Measurements from ENCODE around the gene GRB10. TPM values are rescaled to one million over a fixed set of nuclear protein-coding genes. Genes with fewer than 3 reads are reported as not detected.

Gene GRB10
- total RNA-seq, 1 donor from 2014 or later = 48.6 TPM

DNA sequence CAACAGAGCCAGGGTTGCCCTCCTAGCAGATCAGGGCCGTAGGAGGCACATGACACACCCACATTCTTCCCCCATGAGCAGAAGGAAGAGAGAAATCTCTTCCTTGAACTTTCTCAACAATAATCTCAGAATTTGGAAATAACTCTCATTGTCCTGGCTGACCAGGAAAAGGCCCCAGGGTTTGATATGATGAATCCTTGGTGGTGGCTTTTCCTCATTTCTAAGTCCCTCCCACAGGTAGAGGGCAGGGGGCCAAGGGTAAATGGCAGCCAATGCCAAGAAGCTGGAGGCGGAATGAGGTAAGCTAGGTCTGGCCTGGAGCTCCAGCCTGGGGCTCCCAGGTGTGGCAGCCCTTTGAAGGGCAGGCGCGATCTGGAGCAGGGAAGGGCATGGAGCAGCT, 67.8 kb downstream of the GRB10 start:
- intact Hi-C loops (cut with DNase I) = no loop called here
- H3K27me3 ChIP-seq = no peaks in the 10 kb centered on the region
- H3K4me1 ChIP-seq = peaks cover 10% of the 10 kb centered on the region
- no peak for DNase-seq (ENCODE audit: extremely low spot score in 2 of 2)
- no peak for TF ChIP-seq POLR2AphosphoS5 (IDR thresholded peaks at IDR 0.05; ENCODE audit: insufficient read depth in 1 of 2, low read depth in 1 of 2)
- TF ChIP-seq, protein P1, sequence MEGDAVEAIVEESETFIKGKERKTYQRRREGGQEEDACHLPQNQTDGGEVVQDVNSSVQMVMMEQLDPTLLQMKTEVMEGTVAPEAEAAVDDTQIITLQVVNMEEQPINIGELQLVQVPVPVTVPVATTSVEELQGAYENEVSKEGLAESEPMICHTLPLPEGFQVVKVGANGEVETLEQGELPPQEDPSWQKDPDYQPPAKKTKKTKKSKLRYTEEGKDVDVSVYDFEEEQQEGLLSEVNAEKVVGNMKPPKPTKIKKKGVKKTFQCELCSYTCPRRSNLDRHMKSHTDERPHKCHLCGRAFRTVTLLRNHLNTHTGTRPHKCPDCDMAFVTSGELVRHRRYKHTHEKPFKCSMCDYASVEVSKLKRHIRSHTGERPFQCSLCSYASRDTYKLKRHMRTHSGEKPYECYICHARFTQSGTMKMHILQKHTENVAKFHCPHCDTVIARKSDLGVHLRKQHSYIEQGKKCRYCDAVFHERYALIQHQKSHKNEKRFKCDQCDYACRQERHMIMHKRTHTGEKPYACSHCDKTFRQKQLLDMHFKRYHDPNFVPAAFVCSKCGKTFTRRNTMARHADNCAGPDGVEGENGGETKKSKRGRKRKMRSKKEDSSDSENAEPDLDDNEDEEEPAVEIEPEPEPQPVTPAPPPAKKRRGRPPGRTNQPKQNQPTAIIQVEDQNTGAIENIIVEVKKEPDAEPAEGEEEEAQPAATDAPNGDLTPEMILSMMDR (IDR thresholded peaks at IDR 0.05) = no peak
- no peak for TF ChIP-seq POLR2A (IDR thresholded peaks at IDR 0.05)
- H3K4me3 ChIP-seq = no peak overlapping the region
- H3K27ac ChIP-seq = no peak overlapping the region
- H3K9me3 ChIP-seq = no peaks in the 10 kb centered on the region
- no peaks in the 10 kb centered on the region for H3K36me3 ChIP-seq

DNA sequence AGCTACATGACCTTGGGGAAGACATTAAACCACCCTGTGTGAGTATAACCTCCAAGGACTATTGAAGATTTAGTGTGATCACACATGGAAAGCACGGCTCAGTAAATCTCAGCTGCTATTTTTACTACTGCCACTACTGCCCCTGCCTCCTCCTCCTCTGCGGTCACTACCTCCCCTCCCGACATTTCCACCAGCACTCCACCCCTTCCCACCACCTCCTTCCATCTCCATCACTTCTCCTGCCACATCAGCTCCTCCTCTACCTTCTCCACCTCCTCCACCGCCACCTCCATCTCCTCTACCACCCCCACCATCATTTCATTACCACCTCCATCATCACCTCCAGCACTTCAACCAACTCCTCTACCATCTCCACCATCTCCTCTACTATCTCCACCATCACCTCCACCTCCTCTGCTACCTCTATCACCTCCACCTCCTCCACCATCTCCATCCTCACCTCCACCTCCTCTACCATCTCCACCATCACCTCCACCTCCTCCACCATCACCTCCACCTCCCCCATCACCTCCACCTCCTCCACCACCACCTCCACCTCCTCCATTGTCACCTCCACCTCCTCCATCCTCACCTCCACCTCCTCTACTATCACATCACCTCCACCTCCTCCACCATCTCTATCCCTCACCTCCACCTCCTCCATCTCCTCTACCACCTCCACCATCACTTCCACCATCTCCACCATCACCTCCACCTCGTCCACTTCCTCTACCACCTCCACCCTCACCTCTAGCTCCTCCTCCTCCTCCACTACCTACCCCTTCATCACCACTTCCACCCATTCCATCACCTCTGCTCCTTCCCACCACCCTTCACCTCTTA, 69.4 kb downstream of the GRB10 start:
- H3K9me3 ChIP-seq = no peaks in the 10 kb centered on the region
- no peaks in the 10 kb centered on the region for H3K27me3 ChIP-seq
- no peak overlapping the region for H3K4me3 ChIP-seq
- H3K36me3 ChIP-seq = no peaks in the 10 kb centered on the region
- no peak overlapping the region for H3K27ac ChIP-seq
- DNase-seq (ENCODE audit: extremely low spot score in 2 of 2) = no peak
- H3K4me1 ChIP-seq = peaks cover 22% of the 10 kb centered on the region
- intact Hi-C loops (cut with DNase I) = no loop called here
- TF ChIP-seq POLR2A (IDR thresholded peaks at IDR 0.05) = no peak
- TF ChIP-seq, protein P1 (IDR thresholded peaks at IDR 0.05) = no peak

DNA sequence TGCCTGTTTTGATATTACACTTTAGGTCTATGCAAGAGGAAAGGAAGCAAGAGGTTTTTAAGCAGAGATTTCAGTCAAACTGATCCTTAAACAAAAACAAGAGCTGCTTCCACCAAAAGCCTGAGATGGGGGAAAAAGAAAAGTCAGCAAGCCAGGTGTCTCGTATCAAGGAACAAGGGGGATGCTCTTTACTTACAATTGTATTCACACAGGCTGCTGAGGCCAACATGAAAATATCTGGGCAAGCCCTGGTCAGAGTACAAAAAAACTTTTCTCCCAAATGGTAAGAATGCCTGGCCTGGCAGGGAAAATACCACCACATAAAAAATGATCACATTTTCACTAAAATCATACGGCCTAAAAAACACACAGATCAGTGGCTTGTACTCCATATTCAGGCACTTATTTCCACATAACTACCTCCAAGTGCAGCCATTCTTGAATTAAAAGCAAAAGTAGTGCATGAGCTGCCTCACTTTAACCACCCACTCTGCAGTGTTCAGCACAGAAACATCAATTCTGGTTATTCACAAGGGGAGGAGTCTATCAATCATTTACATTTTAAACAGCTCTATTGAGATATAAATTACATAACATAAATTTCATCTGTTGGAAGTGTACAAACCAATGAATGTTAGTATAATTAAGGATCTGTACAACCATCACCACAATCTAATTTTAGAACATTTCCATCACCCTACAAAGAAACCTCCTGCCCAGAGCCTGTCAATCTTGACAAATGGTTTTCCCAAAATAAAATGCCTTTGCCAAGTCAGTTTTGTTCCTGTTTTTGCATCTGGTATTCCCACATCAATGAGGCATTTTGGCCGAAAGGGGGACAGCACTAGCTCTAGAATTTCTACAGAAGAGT, 70.2 kb downstream of the GRB10 start:
- no peak for TF ChIP-seq POLR2AphosphoS5 (IDR thresholded peaks at IDR 0.05; ENCODE audit: insufficient read depth in 1 of 2, low read depth in 1 of 2)
- TF ChIP-seq POLR2A (IDR thresholded peaks at IDR 0.05) = no peak
- TF ChIP-seq, protein P1 (IDR thresholded peaks at IDR 0.05) = no peak
- intact Hi-C loops (cut with DNase I) = no loop called here
- Histone ChIP-seq H3K4me3 (no peak overlapping the region), H3K9me3 (no peaks in the 10 kb centered on the region), H3K36me3 (no peaks in the 10 kb centered on the region), H3K4me1 (peaks cover 31% of the 10 kb centered on the region), H3K27me3 (no peaks in the 10 kb centered on the region), H3K27ac (no peak overlapping the region)
- DNase-seq (ENCODE audit: extremely low spot score in 2 of 2) = no peak

DNA sequence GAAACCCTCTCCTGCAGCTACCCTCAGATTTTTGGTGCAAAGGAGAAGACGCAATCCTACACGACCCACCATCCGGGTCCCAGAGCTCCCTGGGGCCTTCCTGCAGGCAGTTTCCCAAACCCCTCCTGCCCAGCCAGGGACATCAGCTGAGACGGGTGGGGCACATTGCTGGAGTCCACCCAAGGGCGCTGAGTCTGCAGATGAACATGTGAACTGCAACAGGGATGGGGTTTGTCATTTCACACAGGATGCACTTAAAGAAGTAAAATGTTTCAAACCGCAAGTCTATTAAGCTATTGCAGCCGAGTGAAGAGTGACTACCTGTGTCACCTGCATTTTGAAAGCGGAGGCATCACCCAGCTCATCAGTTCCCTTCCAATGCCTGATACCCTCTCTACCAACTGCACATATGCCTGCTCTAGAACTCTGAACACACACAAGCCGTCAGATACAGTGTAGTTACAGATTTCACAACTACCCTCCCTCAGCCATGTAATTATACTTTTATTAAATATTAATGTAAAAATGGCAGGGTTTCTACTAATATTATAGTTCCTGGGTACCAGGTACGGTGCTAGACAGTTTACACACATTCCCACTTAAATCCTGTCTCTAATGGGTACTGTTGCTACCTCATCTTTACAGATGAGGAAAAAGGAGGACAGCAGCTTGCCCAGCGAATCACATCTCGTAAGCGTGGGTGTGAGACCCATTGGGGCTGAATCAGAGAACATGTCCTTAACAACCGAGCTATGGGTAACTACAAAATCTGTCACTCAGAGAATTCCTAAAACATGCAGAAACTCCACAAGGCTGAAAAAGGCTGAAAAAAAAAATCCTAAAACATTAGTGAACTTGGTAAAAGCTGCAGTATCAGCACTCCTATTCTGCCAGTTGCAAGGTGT, 71.2 kb downstream of the GRB10 start:
- intact Hi-C loops (cut with DNase I) = no loop called here
- DNase-seq (ENCODE audit: extremely low spot score in 2 of 2) = no peak
- H3K4me1 ChIP-seq = peaks cover 38% of the 10 kb centered on the region
- no peak overlapping the region for H3K27ac ChIP-seq
- H3K27me3 ChIP-seq = no peaks in the 10 kb centered on the region
- H3K4me3 ChIP-seq = no peak overlapping the region
- H3K36me3 ChIP-seq = no peaks in the 10 kb centered on the region
- H3K9me3 ChIP-seq = no peaks in the 10 kb centered on the region
- TF ChIP-seq POLR2AphosphoS5 (IDR thresholded peaks at IDR 0.05; ENCODE audit: insufficient read depth in 1 of 2, low read depth in 1 of 2) = no peak
- no peak for TF ChIP-seq POLR2A (IDR thresholded peaks at IDR 0.05)
- TF ChIP-seq, protein P1 (IDR thresholded peaks at IDR 0.05) = no peak
